B cell (primary cell): ENCODE measurements around the gene MRAS. TPM values are rescaled to one million over a fixed set of nuclear protein-coding genes. Genes with fewer than 3 reads are reported as not detected.

ENCODE experiments used
- ATAC-seq: fragments of 200-7000 bp; cut with Tn5 transposase; one replicate; pipeline ENCODE4 v1.10.0; 2021; ENCODE audit warnings: low read depth, mild to moderate bottlenecking, moderate number of reproducible peaks, moderate library complexity
- CTCF ChIA-PET: fragments of 350-600 bp; sonication (Branson Sonifier 250); formaldehyde crosslinking; loops from one replicate; lab custom pipeline; 2021; ENCODE audit warnings: antibody characterized with exemption, inconsistent platforms; lab: Charles Lee
- POLR2A ChIA-PET: fragments of 350-600 bp; sonication (Branson Sonifier 250); formaldehyde crosslinking; loops from one replicate; lab custom pipeline; 2021; ENCODE audit warnings: antibody characterized with exemption; lab: Charles Lee
- DNase-seq: peaks from one replicate; pipeline ENCODE4 v3.0.0; 2013
- H2AFZ ChIP-seq: 2 replicates; pipeline ENCODE4 v1.6.1; 2012; ENCODE audit warnings: mild to moderate bottlenecking, low read depth, low read length; ENCODE audit not compliant: insufficient read depth, poor library complexity, severe bottlenecking
- H3K27ac ChIP-seq, 2 donors: 1 replicate in 1 of 2; 2 replicates in 1 of 2; pipeline ENCODE4 v1.5.1; 2012 to 2013; ENCODE audit warnings: low read length in 2 of 2, mild to moderate bottlenecking in 2 of 2, moderate library complexity in 1 of 2
- H3K27me3 ChIP-seq, 4 experiments: fragments of 200-600 bp in 1 of 4; sonication (generic) in 1 of 4; replicated peaks in 1 of 4; 1 replicate in 2 of 4; 2 replicates in 2 of 4; pipeline versions ENCODE4 v1.6.1 to v1.7.0; 2013 to 2016; ENCODE audit warnings: low read length in 3 of 4, mild to moderate bottlenecking in 2 of 4, mixed read lengths in 1 of 4, moderate library complexity in 1 of 4; ENCODE audit not compliant: insufficient read depth in 4 of 4, control insufficient read depth in 3 of 4; ENCODE audit errors: control extremely low read depth in 1 of 4
- H3K36me3 ChIP-seq, 2 experiments: replicated peaks in 1 of 2; 1 replicate in 1 of 2; 2 replicates in 1 of 2; pipeline versions ENCODE4 v1.6.1 to v1.7.1; 2013; ENCODE audit warnings: low read length in 1 of 2; ENCODE audit not compliant: insufficient read depth in 2 of 2, control insufficient read depth in 1 of 2; ENCODE audit errors: control extremely low read depth in 1 of 2, extremely low read depth in 1 of 2
- H3K4me1 ChIP-seq, 2 donors: fragments of 200-600 bp in 1 of 2; sonication (generic) in 1 of 2; 1 replicate in 1 of 2; 2 replicates in 1 of 2; pipeline versions ENCODE4 v1.5.1 to v1.6.1; 2013 to 2017; ENCODE audit warnings: low read length in 2 of 2; ENCODE audit not compliant: control insufficient read depth in 2 of 2, insufficient read depth in 2 of 2
- H3K4me2 ChIP-seq: replicated peaks from 2 replicates; pipeline ENCODE3; 2012; ENCODE audit warnings: mild to moderate bottlenecking, low read depth, low read length; ENCODE audit not compliant: poor library complexity, severe bottlenecking
- H3K4me3 ChIP-seq, 5 experiments: fragments of 200-600 bp in 1 of 5; sonication (generic) in 1 of 5; 1 replicate in 3 of 5; 2 replicates in 2 of 5; pipeline versions ENCODE4 v1.5.1 to v1.7.0; 2011 to 2016; ENCODE audit warnings: low read length in 4 of 5, mild to moderate bottlenecking in 4 of 5, low read depth in 2 of 5, control low read depth in 1 of 5, moderate library complexity in 1 of 5; ENCODE audit not compliant: insufficient read depth in 1 of 5; ENCODE audit errors: control extremely low read depth in 1 of 5, extremely low read depth in 1 of 5
- H3K79me2 ChIP-seq: fragments of 200-600 bp; sonication (generic); one replicate; pipeline ENCODE4 v1.6.0; 2016; ENCODE audit warnings: low read length; ENCODE audit not compliant: control insufficient read depth, insufficient read depth
- H3K9ac ChIP-seq: fragments of 200-600 bp; sonication (generic); 2 replicates; pipeline ENCODE4 v1.6.1; 2017; ENCODE audit warnings: mild to moderate bottlenecking, low read length, moderate library complexity
- H3K9me3 ChIP-seq, 3 donors: one replicate each; pipeline versions ENCODE4 v1.6.1 to v1.7.1; 2013; ENCODE audit warnings: low read length in 2 of 3; ENCODE audit not compliant: control insufficient read depth in 2 of 3, insufficient read depth in 1 of 3; ENCODE audit errors: control extremely low read depth in 1 of 3
- H4K20me1 ChIP-seq: 2 replicates; pipeline ENCODE4 v1.6.0; 2012; ENCODE audit warnings: mild to moderate bottlenecking, low read length; ENCODE audit not compliant: insufficient read depth, control insufficient read depth, poor library complexity, severe bottlenecking
- H3K27ac Mint-ChIP-seq: one replicate; pipeline ENCODE4 v1.8.0; 2021; ENCODE audit warnings: mixed read lengths
- H3K27me3 Mint-ChIP-seq: one replicate; pipeline ENCODE4 v1.8.0; 2021; ENCODE audit warnings: mixed read lengths
- H3K4me1 Mint-ChIP-seq: one replicate; pipeline ENCODE4 v1.8.0; 2021; ENCODE audit warnings: mixed read lengths
- H3K4me3 Mint-ChIP-seq: one replicate; pipeline ENCODE4 v1.8.0; 2021; ENCODE audit warnings: mixed read lengths
- H3K9me3 Mint-ChIP-seq: one replicate; pipeline ENCODE4 v1.8.0; 2022; ENCODE audit warnings: mixed read lengths; ENCODE audit not compliant: insufficient read depth
- EZH2 ChIP-seq: IDR thresholded peaks from 2 replicates; pipeline ENCODE4 v1.6.1; 2012; ENCODE audit warnings: borderline replicate concordance, low read depth, mild to moderate bottlenecking, moderate library complexity, low read length; ENCODE audit not compliant: insufficient read depth, poor library complexity, severe bottlenecking
- WGBS: methylation state at CpG from one replicate; pipeline ENCODE4 v1.1.5; 2013; ENCODE audit warnings: missing lambda C conversion rate; ENCODE audit not compliant: insufficient coverage; 5-methylcytosine and 5-hydroxymethylcytosine counted together
- intact Hi-C: fragments of 100-400 bp; cut with micrococcal nuclease; formaldehyde crosslinking; loops from one replicate; pipeline ENCODE4 v1.10.0; 2022
- polyA plus RNA-seq: library from polyadenylated mRNA; depleted of rRNA; stranded (reverse); fragments of >200 nt; gene quantifications from 2 replicates; pipeline ENCODE4 v1.2.3, GENCODE V29; 2012
- total RNA-seq, 2 donors: library from RNA; stranded (reverse); fragments of 120-200 nt in 1 of 2; gene quantifications; 1 replicate in 1 of 2; 2 replicates in 1 of 2; pipeline versions ENCODE4 v1.2.3 to v1.2.4, GENCODE V29; 2013 to 2022
- TF ChIP-seq, protein P1 (sequence below): fragments of 200-600 bp; IDR thresholded peaks from one replicate; pipeline ENCODE4 v1.8.0; 2022; ENCODE audit warnings: antibody characterized with exemption, mild to moderate bottlenecking

The MRAS gene
- total and polyA plus RNA-seq, 2 donors (not counting 1 experiment from before 2014, with no cell fraction given), result 0.03 to 0.22 TPM

DNA sequence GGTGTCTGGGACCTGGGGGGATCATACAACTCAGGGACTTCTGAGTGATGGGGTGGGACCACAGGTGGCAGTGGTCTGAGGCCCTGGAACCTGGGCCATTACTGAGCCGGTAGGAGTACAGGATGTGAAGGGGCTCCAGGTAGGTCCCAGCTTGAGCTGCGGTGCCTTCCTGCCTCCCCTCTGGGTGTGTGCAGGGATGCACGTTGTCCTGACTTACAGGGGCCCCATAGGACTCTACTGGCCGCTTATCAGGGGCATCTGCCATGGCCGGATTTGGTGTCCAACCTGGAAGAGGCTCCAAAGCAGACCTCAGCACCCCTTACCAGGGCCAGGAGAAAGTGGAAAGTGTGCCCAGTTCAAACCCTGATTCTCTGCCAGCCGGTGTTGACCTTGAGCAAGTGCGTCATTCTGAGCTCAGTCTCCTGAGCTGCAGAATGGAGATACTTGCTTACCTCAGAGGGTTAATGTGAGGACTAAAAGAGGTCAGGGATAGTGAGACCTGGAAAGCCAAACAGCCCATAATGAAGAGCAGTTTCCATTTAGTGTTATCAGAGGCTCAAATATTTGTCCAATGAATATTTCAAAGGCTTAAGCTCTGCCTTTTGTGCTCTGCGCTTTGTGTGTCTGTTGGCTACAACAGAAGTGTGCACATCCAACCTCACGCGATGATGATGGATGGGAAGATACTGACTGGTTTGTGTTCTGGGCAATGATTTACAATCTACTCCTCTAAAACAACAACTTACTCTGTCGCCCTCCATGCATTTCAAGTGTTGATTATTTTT lies 50.6 kb downstream of the MRAS start:
- Mint-ChIP-seq H3K27ac (no peak overlapping the region), H3K9me3 (no peaks in the 10 kb centered on the region), H3K27me3 (peaks cover 49% of the 10 kb centered on the region), H3K4me3 (no peak overlapping the region), H3K4me1 (no peaks in the 10 kb centered on the region)
- Histone ChIP-seq H3K27ac (no peak overlapping the region), H3K79me2 (no peaks in the 10 kb centered on the region), H3K4me3 (no peak overlapping the region), H3K9me3 (no peaks in the 10 kb centered on the region), H3K4me2 (no peak overlapping the region), H4K20me1 (no peaks in the 10 kb centered on the region), H3K9ac (no peak overlapping the region), H3K4me1 (no peaks in the 10 kb centered on the region), H3K27me3 (peaks cover 0 to 10% (median 4%) of the 10 kb centered on the region in 4 experiments), H2AFZ (no peak overlapping the region), H3K36me3 (no peaks in the 10 kb centered on the region)
- ChIA-PET POLR2A (no interaction called here), CTCF (no interaction called here)
- no peak for ATAC-seq
- DNase-seq, result no peak
- TF ChIP-seq EZH2, result no peak
- TF ChIP-seq, protein P1, sequence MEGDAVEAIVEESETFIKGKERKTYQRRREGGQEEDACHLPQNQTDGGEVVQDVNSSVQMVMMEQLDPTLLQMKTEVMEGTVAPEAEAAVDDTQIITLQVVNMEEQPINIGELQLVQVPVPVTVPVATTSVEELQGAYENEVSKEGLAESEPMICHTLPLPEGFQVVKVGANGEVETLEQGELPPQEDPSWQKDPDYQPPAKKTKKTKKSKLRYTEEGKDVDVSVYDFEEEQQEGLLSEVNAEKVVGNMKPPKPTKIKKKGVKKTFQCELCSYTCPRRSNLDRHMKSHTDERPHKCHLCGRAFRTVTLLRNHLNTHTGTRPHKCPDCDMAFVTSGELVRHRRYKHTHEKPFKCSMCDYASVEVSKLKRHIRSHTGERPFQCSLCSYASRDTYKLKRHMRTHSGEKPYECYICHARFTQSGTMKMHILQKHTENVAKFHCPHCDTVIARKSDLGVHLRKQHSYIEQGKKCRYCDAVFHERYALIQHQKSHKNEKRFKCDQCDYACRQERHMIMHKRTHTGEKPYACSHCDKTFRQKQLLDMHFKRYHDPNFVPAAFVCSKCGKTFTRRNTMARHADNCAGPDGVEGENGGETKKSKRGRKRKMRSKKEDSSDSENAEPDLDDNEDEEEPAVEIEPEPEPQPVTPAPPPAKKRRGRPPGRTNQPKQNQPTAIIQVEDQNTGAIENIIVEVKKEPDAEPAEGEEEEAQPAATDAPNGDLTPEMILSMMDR, result no peak
- intact Hi-C loops, result no loop called here
- WGBS, result 89% methylated on average over 7 of the region's 11 CpGs

DNA sequence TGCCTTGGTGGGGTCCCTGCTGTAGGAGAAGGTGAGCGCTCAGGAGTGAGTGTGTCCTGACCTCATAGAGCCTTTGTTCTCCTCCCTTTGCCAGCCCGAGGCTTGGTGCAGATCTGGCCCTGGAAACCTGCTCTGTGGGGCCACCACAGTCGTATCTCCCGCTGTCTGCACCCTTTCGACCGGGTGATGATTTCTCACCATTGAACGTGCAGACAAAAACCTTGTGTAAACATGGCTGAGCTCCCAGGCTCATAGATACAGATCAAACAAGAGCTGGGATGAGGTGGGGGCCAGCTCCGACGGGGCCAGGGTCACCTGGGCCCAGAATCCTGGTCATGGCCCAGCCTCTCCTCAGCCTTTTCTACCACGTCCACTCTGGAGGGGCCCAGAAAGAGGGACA lies 51.4 kb downstream of the MRAS start:
- peaks cover 0 to 10% (median 4%) of the 10 kb centered on the region in 4 experiments for H3K27me3 ChIP-seq
- no peak for TF ChIP-seq EZH2
- TF ChIP-seq, protein P1, result no peak
- intact Hi-C loops, result no loop called here
- H3K36me3 ChIP-seq, result no peaks in the 10 kb centered on the region
- Mint-ChIP-seq H3K27ac (no peak overlapping the region), H3K4me3 (no peak overlapping the region), H3K4me1 (no peaks in the 10 kb centered on the region), H3K27me3 (peaks cover 52% of the 10 kb centered on the region), H3K9me3 (no peaks in the 10 kb centered on the region)
- WGBS, result 89% methylated on average over 7 of the region's 10 CpGs
- H3K4me3 ChIP-seq, result no peak overlapping the region
- ATAC-seq (no peak), DNase-seq (no peak)
- no peak overlapping the region for H3K9ac ChIP-seq
- CTCF ChIA-PET, result interaction anchor here (1.1 to 2.0 kb wide), 2 partner anchors 18 to 516 kb away, joined by 3 to 6 read pairs; no protein-coding TSS in a partner anchor
- POLR2A ChIA-PET, result no interaction called here
- H2AFZ ChIP-seq, result no peak overlapping the region
- H4K20me1 ChIP-seq, result no peaks in the 10 kb centered on the region
- no peak overlapping the region for H3K27ac ChIP-seq
- no peaks in the 10 kb centered on the region for H3K4me1 ChIP-seq
- H3K79me2 ChIP-seq, result no peaks in the 10 kb centered on the region
- no peak overlapping the region for H3K4me2 ChIP-seq
- no peaks in the 10 kb centered on the region for H3K9me3 ChIP-seq
